Measurements from ENCODE around the gene EZH1.

Gene EZH1

GRCh38 chr17:42744806-42745617 is at the start of gene EZH1:
Gene EZH1 (minus strand): TSS chr17:42745040. CDS start chr17:42728941, 16,099 bp downstream.
- no peak for TF ChIP-seq CTCF (IDR thresholded peaks at IDR 0.05; ENCODE audit: control insufficient read depth, extremely low read depth, insufficient read depth)
- DNase-seq (ENCODE audit: low read depth): peak; percentile 69
- peak within 1 kb of the TSS; percentile 62 for H3K4me3 ChIP-seq (ENCODE audit: low read depth, low read length)

GRCh38 chr17:42792545-42792944 is 47.7 kb upstream of the EZH1 start:
- H3K4me3 ChIP-seq (ENCODE audit: low read depth, low read length): no peak overlapping the region
- no peak for DNase-seq (ENCODE audit: low read depth)
- TF ChIP-seq CTCF (IDR thresholded peaks at IDR 0.05; ENCODE audit: control insufficient read depth, extremely low read depth, insufficient read depth): no peak

- DNase-seq (ENCODE audit: low read depth): no peak
- TF ChIP-seq CTCF (IDR thresholded peaks at IDR 0.05; ENCODE audit: control insufficient read depth, extremely low read depth, insufficient read depth): no peak
- H3K4me3 ChIP-seq (ENCODE audit: low read depth, low read length): no peak overlapping the region
Measured at GRCh38 chr17:42791948-42792347, 47.1 kb upstream of the EZH1 start.

- H3K4me3 ChIP-seq (ENCODE audit: low read depth, low read length): no peak overlapping the region
- TF ChIP-seq CTCF (IDR thresholded peaks at IDR 0.05; ENCODE audit: control insufficient read depth, extremely low read depth, insufficient read depth): no peak
- no peak for DNase-seq (ENCODE audit: low read depth)
Measured at GRCh38 chr17:42787266-42787665, 42.4 kb upstream of the EZH1 start.

GRCh38 chr17:42784811-42785592 is 40.2 kb upstream of the EZH1 start:
- no peak for DNase-seq (ENCODE audit: low read depth)
- TF ChIP-seq CTCF (IDR thresholded peaks at IDR 0.05; ENCODE audit: control insufficient read depth, extremely low read depth, insufficient read depth): no peak

GRCh38 chr17:42784409-42784808 is 39.6 kb upstream of the EZH1 start:
- TF ChIP-seq CTCF (IDR thresholded peaks at IDR 0.05; ENCODE audit: control insufficient read depth, extremely low read depth, insufficient read depth): no peak
- no peak for DNase-seq (ENCODE audit: low read depth)
- H3K4me3 ChIP-seq (ENCODE audit: low read depth, low read length): no peak overlapping the region

More at GRCh38 chr17:42784811-42785592, 40.2 kb upstream of the EZH1 start:
- no peak overlapping the region for H3K4me3 ChIP-seq (ENCODE audit: low read depth, low read length)

All from LNCaP clone FGC (cell line).